GM04503 (cell line): ENCODE measurements around the gene CCDC73.
"Not testable (repeated sequence)": the region's sequence is repeated elsewhere in the genome, so short reads cannot be mapped to it uniquely, and the experiment has no call there.

Experiments used
- DNase-seq: peaks from one replicate; pipeline ENCODE4 v3.0.0-alpha.2; 2012; ENCODE audit warnings: low read depth

The CCDC73 gene

GRCh38 chr11:32796425-32796824, 2.0 kb upstream of the CCDC73 start:
- DNase-seq, result no peak

- no peak for DNase-seq
Observed at GRCh38 chr11:32792948-32793475, 1.4 kb downstream of the CCDC73 start.

GRCh38 chr11:32792111-32792947, 2.1 kb downstream of the CCDC73 start:
- DNase-seq, result no peak

- DNase-seq, result no peak
Observed at GRCh38 chr11:32790916-32791315, 3.5 kb downstream of the CCDC73 start.

- no peak for DNase-seq
Observed at GRCh38 chr11:32786811-32787210, 7.7 kb downstream of the CCDC73 start.

GRCh38 chr11:32785262-32785661, 9.2 kb downstream of the CCDC73 start:
- no peak for DNase-seq

GRCh38 chr11:32781721-32782120, 12.7 kb downstream of the CCDC73 start:
- DNase-seq, result no peak

GRCh38 chr11:32780839-32781238, 13.6 kb downstream of the CCDC73 start:
- not testable (repeated sequence) for DNase-seq

GRCh38 chr11:32779136-32779535, 15.3 kb downstream of the CCDC73 start:
- no peak for DNase-seq

- DNase-seq, result no peak
Observed at GRCh38 chr11:32775908-32776307, 18.6 kb downstream of the CCDC73 start.

GRCh38 chr11:32774081-32774480, 20.4 kb downstream of the CCDC73 start:
- DNase-seq, result no peak

- DNase-seq, result no peak
Observed at GRCh38 chr11:32772731-32773130, 21.7 kb downstream of the CCDC73 start.

- DNase-seq, result not testable (repeated sequence)
Observed at GRCh38 chr11:32761774-32762173, 32.7 kb downstream of the CCDC73 start.

- no peak for DNase-seq
Observed at GRCh38 chr11:32758291-32758690, 36.2 kb downstream of the CCDC73 start.

GRCh38 chr11:32753181-32753580, 41.3 kb downstream of the CCDC73 start:
- not testable (repeated sequence) for DNase-seq

GRCh38 chr11:32752001-32752400, 42.5 kb downstream of the CCDC73 start:
- DNase-seq, result no peak

- no peak for DNase-seq
Observed at GRCh38 chr11:32751381-32751780, 43.1 kb downstream of the CCDC73 start.

- no peak for DNase-seq
Observed at GRCh38 chr11:32729976-32730375, 64.5 kb downstream of the CCDC73 start.

- DNase-seq, result no peak
Observed at GRCh38 chr11:32723332-32723731, 71.1 kb downstream of the CCDC73 start.

- no peak for DNase-seq
Observed at GRCh38 chr11:32722255-32722654, 72.2 kb downstream of the CCDC73 start.

GRCh38 chr11:32713496-32713895, 81.0 kb downstream of the CCDC73 start:
- DNase-seq, result no peak

GRCh38 chr11:32708978-32709377, 85.5 kb downstream of the CCDC73 start:
- not testable (repeated sequence) for DNase-seq

- peak; percentile 31 for DNase-seq
Observed at GRCh38 chr11:32706985-32707741, 87.3 kb downstream of the CCDC73 start.
